Hepatocyte (in vitro differentiated cells): ENCODE data around the gene GMDS. TPM values are rescaled to one million over a fixed set of nuclear protein-coding genes. Genes with fewer than 3 reads are reported as not detected.
"Not testable (repeated sequence)": the region's sequence is repeated elsewhere in the genome, so short reads cannot be mapped to it uniquely, and the experiment has no call there.

Experiments
- DNase-seq: peaks from one replicate; pipeline ENCODE4 v3.0.0-alpha.2; 2016; ENCODE audit warnings: low spot score
- H2AFZ ChIP-seq: fragments of 200-600 bp; sonication (generic); 2 replicates; pipeline ENCODE4 v1.6.0; 2016; ENCODE audit warnings: antibody characterized with exemption, mild to moderate bottlenecking
- H3K27ac ChIP-seq: fragments of 200-600 bp; sonication (generic); 2 replicates; pipeline ENCODE4 v1.5.1; 2016; ENCODE audit warnings: mild to moderate bottlenecking
- H3K27me3 ChIP-seq: fragments of 200-600 bp; sonication (generic); 2 replicates; pipeline ENCODE4 v1.6.1; 2016
- H3K36me3 ChIP-seq: fragments of 200-600 bp; sonication (generic); replicated peaks from 2 replicates; pipeline ENCODE4 v1.5.1; 2016; ENCODE audit warnings: low read depth; ENCODE audit not compliant: insufficient read depth
- H3K4me1 ChIP-seq: fragments of 200-600 bp; sonication (generic); 2 replicates; pipeline ENCODE4 v1.5.1; 2016; ENCODE audit warnings: mild to moderate bottlenecking, moderate library complexity; ENCODE audit not compliant: insufficient read depth
- H3K4me2 ChIP-seq: fragments of 200-600 bp; sonication (generic); 2 replicates; pipeline ENCODE4 v1.6.0; 2016
- H3K4me3 ChIP-seq: fragments of 200-600 bp; sonication (generic); 2 replicates; pipeline ENCODE4 v1.5.1; 2016; ENCODE audit warnings: mild to moderate bottlenecking
- H3K79me2 ChIP-seq: fragments of 200-600 bp; sonication (generic); 2 replicates; pipeline ENCODE4 v1.6.0; 2017; ENCODE audit warnings: mild to moderate bottlenecking
- H3K9me2 ChIP-seq: fragments of 200-600 bp; sonication (generic); replicated peaks from 2 replicates; pipeline ENCODE4 v1.6.0; 2017; ENCODE audit warnings: mild to moderate bottlenecking; ENCODE audit not compliant: insufficient read depth
- H3K9me3 ChIP-seq: fragments of 200-600 bp; sonication (generic); 2 replicates; pipeline ENCODE4 v1.5.1; 2016; ENCODE audit warnings: low read depth, mild to moderate bottlenecking
- H4K20me1 ChIP-seq: fragments of 200-600 bp; sonication (generic); 2 replicates; pipeline ENCODE4 v1.6.0; 2016; ENCODE audit warnings: mild to moderate bottlenecking; ENCODE audit not compliant: insufficient read depth, poor library complexity, severe bottlenecking
- EZH2 ChIP-seq: fragments of 200-600 bp; sonication (generic); IDR thresholded peaks from 2 replicates; pipeline ENCODE4 v1.6.1; 2016; ENCODE audit warnings: antibody characterized with exemption, mild to moderate bottlenecking, borderline replicate concordance
- EZH2phosphoT487 ChIP-seq: fragments of 200-600 bp; sonication (generic); IDR thresholded peaks from one replicate; pipeline ENCODE4 v1.6.1; 2018; ENCODE audit warnings: antibody characterized with exemption, mild to moderate bottlenecking, low read depth, moderate library complexity; ENCODE audit not compliant: unreplicated experiment, severe bottlenecking
- WGBS: methylation state at CpG from one replicate; pipeline ENCODE4 v1.1.6; 2016; ENCODE audit warnings: low lambda C conversion rate; ENCODE audit errors: missing lambda C conversion rate; 5-methylcytosine and 5-hydroxymethylcytosine counted together
- polyA plus RNA-seq: library from polyadenylated mRNA; unstranded; fragments of >200 nt; fragmentation: Nextera tagmentation; extraction: Ambion mirVana; gene quantifications from 2 replicates; pipeline ENCODE4 v1.2.1, GENCODE V29; 2016
- total RNA-seq: library from RNA; depleted of rRNA; stranded (reverse); fragments of >200 nt; gene quantifications from 2 replicates; pipeline ENCODE4 v1.2.3, GENCODE V29; 2014
- TF ChIP-seq, protein P1 (sequence below): fragments of 200-600 bp; sonication (generic); IDR thresholded peaks from 2 replicates; pipeline ENCODE4 v1.5.1; 2016; ENCODE audit warnings: antibody characterized with exemption, mild to moderate bottlenecking; ENCODE audit not compliant: poor library complexity

GMDS gene
- total and polyA plus RNA-seq, 2 experiments from 2014 or later: 20.7 to 32.6 TPM

DNA sequence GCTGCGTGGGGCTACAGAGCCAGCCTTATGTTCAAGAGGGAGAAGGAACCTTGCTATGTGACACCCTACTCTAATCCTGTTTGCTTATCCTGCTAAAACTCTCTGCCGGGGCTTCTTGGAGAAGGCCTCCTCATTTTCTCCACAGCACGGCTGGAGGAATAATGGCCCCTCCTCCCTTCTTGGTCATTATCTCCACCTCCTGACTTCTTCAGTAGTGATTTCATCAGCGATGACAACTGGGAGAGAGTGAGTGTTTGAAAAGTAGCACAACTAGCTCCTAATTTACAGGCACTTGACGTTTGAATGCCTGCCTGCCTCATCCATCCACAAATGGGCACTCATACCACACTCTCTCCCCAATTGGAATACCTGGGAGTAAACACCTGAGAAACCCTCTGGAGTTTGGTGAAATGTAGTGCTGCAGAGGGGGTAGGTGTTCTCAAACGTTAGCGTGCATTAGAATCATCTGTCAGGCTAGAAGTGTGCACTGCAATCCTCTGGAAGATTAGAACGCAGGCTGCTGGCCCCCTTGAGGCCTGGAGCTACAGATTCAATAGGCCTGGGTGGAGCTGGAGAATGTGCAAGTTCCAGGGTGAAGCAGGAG lies 487.2 kb downstream of the GMDS start:
- Histone ChIP-seq H3K27ac (no peak overlapping the region), H3K4me2 (no peak overlapping the region), H2AFZ (no peak overlapping the region), H3K36me3 (no peaks in the 10 kb centered on the region), H3K4me1 (peaks cover 7% of the 10 kb centered on the region), H3K27me3 (no peaks in the 10 kb centered on the region), H3K79me2 (no peaks in the 10 kb centered on the region), H4K20me1 (no peaks in the 10 kb centered on the region), H3K9me3 (no peaks in the 10 kb centered on the region), H3K9me2 (no peaks in the 10 kb centered on the region), H3K4me3 (no peak overlapping the region)
- WGBS: 45% methylated on average over 8 of the region's 8 CpGs
- no peak for DNase-seq
- TF ChIP-seq EZH2: no peak
- TF ChIP-seq, protein P1, sequence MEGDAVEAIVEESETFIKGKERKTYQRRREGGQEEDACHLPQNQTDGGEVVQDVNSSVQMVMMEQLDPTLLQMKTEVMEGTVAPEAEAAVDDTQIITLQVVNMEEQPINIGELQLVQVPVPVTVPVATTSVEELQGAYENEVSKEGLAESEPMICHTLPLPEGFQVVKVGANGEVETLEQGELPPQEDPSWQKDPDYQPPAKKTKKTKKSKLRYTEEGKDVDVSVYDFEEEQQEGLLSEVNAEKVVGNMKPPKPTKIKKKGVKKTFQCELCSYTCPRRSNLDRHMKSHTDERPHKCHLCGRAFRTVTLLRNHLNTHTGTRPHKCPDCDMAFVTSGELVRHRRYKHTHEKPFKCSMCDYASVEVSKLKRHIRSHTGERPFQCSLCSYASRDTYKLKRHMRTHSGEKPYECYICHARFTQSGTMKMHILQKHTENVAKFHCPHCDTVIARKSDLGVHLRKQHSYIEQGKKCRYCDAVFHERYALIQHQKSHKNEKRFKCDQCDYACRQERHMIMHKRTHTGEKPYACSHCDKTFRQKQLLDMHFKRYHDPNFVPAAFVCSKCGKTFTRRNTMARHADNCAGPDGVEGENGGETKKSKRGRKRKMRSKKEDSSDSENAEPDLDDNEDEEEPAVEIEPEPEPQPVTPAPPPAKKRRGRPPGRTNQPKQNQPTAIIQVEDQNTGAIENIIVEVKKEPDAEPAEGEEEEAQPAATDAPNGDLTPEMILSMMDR: no peak
- no peak for TF ChIP-seq EZH2phosphoT487

DNA sequence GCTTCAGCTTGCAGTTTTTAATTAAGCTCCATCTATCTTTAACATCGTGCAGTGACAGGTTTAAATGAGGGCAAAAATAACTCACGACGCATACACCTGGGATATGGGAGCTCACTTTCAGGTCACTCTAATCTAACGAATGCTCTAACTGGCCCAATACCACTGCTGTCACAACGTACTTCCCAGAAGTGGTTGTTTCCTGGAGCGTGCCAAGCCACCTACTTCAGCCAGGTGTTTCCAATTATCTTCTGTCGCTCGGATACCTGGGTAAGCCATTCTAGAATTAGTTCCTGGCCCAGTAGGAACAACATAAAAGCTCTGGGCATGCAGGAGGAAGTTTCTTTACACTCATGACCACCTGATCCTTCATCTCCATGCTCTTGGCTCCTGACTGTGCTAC lies 488.3 kb downstream of the GMDS start:
- Histone ChIP-seq H3K4me2 (no peak overlapping the region), H3K36me3 (no peaks in the 10 kb centered on the region), H3K4me1 (peaks cover 7% of the 10 kb centered on the region), H3K9me2 (no peaks in the 10 kb centered on the region), H4K20me1 (no peaks in the 10 kb centered on the region), H3K9me3 (no peaks in the 10 kb centered on the region), H3K79me2 (no peaks in the 10 kb centered on the region), H3K4me3 (no peak overlapping the region), H3K27me3 (no peaks in the 10 kb centered on the region), H2AFZ (no peak overlapping the region), H3K27ac (no peak overlapping the region)
- TF ChIP-seq EZH2phosphoT487 (no peak), EZH2 (no peak)
- TF ChIP-seq, protein P1: no peak
- DNase-seq: no peak
- 68% methylated on average over 8 of the region's 8 CpGs for WGBS

DNA sequence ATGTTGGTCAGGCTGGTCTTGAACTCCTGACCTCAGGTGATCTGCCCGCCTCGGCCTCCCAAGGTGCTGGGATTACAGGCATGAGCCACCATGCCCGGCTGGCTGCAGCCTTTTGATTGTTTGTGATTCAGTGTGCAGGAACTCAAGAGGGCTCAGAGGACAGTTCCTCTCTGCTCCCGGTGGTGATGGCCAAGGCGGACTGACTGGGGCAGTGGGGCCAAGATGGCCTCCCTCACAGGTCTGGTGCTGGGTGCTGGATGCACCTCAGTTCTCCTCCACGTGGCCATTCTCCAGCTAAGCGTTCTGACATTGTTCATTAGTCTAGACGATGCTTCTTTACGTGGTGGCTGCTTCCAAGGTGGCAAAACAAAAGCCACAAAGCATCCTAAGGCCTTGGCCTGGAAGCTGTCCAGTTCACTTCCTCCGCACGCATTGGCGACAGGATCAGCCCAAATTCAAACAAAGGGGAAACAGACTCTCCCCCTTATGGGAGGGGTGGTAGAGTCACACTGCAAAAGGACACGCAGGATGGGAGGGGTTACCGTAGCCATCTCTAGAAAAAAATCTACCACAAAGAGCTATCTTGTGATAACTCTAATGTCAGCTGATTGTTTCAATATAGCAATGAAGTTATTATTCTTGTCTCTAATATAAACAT lies 488.8 kb downstream of the GMDS start:
- 95% methylated on average over 14 of the region's 14 CpGs for WGBS
- no peak for TF ChIP-seq EZH2phosphoT487
- TF ChIP-seq EZH2: no peak
- TF ChIP-seq, protein P1: no peak
- Histone ChIP-seq H3K4me1 (peaks cover 7% of the 10 kb centered on the region), H3K9me2 (no peaks in the 10 kb centered on the region), H3K79me2 (no peaks in the 10 kb centered on the region), H3K4me2 (no peak overlapping the region), H3K27ac (no peak overlapping the region), H3K36me3 (no peaks in the 10 kb centered on the region), H3K4me3 (no peak overlapping the region), H2AFZ (no peak overlapping the region), H3K27me3 (no peaks in the 10 kb centered on the region), H4K20me1 (no peaks in the 10 kb centered on the region), H3K9me3 (no peaks in the 10 kb centered on the region)
- no peak for DNase-seq

DNA sequence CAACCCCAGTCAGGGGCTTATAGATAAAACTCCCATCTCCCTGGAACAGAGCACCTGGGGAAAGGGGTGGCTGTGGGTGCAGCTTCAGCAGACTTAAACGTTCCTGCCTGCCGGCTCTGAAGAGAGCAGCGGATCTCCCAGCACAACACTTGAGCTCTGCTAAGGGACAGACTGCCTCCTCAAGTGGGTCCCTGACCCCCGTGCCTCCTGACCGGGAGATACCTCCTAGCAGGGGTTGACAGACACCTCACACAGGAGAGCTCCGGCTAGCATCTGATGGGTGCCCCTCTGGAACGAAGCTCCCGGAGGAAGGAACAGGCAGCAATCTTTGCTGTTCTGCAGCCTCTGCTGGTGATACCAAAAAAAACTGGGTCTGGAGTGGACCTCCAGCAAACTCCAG lies 494.3 kb downstream of the GMDS start:
- not testable (repeated sequence) for H2AFZ ChIP-seq, H3K27ac ChIP-seq, H3K79me2 ChIP-seq, H3K9me2 ChIP-seq, H3K4me2 ChIP-seq, H4K20me1 ChIP-seq, H3K4me3 ChIP-seq, DNase-seq, H3K9me3 ChIP-seq, H3K27me3 ChIP-seq, H3K36me3 ChIP-seq, H3K4me1 ChIP-seq
- WGBS: 91% methylated on average over 8 of the region's 8 CpGs
